ENCODE data around the gene PIK3R3.
A peak's percentile ranks its signal among the peaks of the same experiment; 100 is the strongest.
"Not testable (repeated sequence)": the region's sequence is repeated elsewhere in the genome, so short reads cannot be mapped to it uniquely, and the experiment has no call there.

Gene PIK3R3

DNA sequence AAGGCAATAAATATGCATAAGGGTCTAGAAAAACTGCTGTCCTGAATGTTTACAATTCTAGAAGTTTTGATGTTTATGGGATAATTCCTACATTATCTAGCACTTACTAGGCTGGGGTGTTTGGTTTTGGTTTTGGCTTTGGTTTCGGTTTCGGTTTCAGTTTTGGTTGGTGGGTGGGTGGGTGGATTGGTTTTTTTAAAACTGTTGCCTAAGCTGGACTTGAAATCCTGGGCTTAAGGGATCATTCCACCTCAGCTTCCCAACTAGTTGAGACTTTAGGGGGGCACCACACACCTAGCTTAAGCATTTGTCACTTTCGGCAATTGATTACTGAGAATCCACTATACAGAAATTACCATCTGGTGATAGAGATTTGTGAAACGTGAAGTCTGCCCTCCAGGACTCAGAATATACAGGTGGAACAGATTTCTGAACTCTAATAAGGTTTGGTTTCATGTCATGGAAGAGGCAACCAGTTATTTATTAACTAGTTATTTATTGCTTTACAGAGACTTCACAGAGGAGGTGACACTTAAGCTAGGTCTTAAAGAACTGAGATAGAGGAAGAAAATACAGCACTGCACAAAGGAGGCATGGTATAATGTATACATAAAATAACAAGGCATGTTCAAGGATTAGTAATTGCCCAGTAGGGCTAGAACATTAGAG is 69.6 kb downstream of the PIK3R3 start:
- no peak for DNase-seq

DNA sequence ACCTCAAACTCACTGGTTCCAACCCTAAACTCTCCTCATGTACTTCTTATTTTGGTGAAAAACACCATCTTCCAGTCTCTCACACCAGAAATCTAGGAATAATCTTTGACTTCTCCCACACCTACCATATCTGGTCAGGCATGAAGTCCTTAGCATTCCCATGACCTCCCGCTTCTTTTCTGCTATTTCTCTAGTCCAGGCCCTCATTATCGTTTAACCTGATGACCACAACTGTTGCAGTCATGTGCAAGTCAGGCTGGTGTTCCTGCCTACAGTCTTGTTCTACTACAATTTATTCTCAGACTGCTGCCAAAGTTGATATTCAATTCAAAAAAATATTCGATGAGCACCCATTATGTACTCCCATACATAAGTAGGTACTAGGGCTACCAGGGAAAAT is 71.3 kb downstream of the PIK3R3 start:
- DNase-seq: no peak

DNA sequence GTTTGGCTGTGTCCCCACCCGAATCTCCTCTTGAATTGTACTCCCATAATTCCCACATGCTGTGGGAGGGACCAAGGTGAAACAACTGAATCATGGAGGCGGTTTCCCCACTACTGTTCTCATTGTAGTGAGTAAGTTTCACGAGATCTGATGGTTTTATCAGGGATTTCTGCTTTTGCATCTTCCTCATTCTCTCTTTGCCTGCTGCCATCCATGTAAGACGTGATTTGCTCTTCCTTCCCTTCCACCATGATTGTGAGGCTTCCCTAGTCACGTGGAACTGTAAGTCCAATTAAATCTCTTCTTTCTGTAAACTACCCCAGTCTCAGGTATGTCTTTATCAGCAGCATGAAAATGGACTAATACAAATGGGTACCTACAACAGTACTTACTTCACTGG is 73.5 kb downstream of the PIK3R3 start:
- no peak for DNase-seq

DNA sequence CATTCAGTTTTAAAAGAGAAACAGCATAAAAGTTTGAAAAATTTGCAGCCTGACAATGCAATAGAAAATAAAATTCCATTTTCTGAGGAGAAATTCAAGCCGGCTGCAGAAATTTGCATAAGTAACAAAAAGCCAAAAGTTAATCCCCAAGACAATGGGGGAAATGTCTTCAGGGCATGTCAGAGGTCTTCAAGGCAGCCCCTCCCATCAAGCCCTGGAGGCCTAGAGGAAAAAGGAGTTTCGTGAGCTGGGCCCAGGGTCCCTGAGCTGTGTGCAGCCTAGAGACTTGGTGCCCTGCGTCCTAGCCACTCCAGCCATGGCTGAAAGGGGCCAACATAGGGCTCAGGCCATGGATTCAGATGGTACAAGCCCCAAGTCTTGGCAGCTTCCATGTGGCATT is 74.6 kb downstream of the PIK3R3 start:
- no peak for DNase-seq

DNA sequence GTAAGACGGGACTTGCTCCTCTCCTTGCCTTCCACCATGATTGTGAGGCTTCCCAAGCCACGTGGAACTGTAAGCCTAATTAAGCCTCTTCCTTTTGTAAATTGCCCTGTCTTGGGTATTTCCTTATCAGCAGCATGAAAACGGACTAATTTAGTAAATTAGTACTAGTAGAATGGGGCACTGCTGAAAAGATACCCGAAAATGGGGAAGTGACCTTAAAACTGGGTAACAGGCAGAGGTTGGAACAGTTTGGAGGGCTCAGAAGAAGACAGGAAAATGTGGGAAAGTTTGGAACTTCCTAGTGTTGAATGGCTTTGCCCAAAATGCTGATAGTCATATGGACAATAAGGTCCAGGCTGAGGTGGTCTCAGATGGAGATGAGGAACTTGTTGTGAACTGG is 75.2 kb downstream of the PIK3R3 start:
- DNase-seq: not testable (repeated sequence)

DNA sequence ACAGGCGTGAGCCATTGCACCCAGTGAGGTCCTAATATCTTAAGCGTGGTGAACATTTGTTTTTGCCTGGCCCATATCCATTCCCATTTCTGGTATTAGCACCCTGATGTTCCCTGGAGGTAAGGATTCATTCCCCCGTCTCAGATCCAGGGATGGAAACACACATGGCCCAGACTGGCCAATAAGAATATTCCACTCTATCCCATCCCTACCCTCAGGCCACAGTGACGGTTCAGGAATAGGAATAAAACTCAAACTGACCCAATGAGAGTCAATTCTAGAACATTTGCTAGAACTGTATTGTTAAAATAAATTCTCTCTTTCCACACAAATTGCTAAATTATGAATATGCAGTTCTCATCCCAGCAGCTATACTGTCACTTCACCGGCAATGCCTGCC is 76.1 kb downstream of the PIK3R3 start:
- DNase-seq: no peak

DNA sequence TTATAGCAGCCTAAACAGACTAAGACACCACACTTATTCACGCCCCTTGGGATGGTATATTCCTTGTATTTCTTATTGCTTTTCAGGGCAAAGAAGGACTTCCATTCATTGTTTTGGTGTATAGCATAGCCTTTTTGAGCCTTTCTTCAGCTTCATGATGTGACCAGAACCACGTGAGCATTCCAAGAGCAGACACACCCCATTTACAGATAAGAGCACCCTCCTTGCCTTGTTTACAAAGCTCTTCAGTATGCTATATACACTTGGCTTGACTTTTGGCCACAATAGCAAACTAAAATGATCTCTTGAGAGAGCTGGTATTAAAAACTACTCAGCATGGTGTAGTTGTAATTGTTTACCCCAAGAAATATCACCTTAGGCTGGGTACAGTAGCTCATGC is 78.7 kb downstream of the PIK3R3 start:
- DNase-seq: peak; percentile 21 to 47

DNA sequence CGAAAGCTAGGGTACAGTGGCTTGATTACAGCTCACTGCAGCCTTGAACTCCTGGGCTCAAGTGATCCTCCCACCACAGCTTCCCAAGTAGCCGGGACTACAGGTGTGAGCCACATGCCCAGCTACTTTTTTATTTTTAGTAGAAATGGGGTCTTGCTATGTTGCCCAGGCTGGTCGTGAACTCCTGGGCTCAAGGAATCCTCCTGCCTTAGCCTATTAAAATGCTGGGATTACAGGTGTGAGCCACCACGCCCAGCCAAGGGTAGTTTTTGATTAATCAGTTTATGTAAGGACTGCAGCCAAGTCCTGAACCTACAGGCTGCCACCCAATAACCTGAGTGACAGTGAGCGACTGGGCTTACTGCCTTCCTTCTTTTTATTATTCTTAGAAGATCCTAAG is 88.3 kb downstream of the PIK3R3 start:
- DNase-seq: no peak

DNA sequence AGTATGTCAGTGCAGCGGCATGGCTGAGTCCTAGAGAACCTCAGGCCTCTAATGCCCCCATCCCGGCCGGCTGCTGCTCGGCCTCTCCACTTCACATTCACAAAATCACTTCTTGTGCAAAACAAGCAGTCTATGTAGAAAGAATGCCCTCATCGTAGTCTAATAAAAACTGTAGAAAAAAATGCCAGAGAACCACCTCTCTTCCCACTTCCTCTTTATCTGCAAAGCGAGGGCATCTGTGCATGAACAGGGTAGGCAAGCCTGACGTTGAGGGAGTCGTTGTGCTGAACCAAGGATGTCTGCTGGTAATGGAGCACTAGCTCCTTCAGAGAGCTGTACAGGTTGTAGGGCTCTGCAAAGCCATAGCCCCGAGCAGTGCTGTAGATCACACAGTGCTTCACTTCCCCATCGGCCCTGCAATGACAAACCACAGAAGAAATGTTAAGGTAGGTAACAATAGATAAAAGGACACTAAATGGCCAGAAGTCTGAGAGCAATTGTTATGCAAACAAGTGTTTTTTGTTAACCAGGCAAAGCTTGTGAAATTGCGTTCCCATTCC is 88.9 kb downstream of the PIK3R3 start:
- no peak for DNase-seq

DNA sequence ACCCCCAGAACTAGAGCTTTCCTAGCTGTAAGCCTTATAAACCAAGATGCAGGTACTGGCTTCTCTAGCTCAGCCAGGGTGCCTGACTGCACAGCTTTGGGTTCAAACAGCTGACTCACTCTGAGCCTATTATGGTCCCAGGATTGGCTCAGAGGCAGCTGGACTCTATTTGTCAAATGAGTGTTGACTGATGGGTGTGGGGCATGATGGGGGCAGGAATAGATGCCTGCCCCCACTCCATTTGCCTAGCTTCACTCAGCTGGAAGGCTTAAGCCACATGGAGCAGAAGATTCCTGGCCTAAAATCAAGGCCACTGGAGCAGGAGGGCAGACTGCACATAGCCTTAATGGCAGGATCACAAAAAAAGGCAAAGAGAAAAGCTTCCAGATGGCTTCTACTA is 90.5 kb downstream of the PIK3R3 start:
- no peak for DNase-seq

DNA sequence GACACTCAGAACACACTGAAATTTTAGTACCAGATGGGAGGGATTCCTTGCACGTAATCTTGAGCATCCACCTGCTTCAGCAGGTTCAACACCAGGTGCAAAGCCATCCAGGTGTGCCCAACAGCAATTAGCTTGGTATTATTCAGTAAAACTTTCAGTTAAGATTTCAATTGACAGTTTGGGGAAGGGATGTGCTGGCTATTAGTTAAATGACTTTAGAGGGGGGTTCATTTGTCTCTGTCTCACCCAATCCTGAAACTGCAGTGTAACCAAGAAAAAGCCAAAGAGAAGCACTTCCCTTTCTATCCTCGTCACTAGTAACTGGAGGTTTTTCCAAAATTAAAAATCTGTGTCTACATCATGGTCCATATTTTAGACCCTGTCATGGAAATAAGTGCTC is 90.9 kb downstream of the PIK3R3 start:
- DNase-seq: peak in 1 of 2 experiments; percentile 11

DNA sequence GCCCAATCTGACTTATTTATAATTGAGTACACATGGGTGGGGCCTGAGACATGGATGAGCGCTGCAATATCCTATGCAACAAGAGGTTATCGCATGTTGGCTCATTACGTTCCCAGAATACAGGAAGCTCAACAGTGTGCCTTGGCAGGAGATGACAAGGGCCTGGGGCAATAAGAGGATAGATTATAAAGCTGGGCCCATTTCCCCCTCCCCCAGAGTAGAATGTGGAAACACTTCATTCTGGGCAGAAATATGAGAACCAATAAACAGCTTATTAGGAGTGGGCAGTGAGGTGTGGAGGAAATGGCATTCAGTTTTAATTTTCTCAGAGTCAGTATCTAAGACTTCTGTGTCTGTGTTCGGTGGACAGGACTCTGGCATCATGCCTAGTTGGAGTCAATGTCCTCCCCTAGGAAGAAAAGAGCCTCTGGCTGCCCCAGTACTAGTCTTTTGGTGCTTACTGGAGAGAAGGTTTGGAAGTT is 92.8 kb downstream of the PIK3R3 start:
- DNase-seq: no peak

DNA sequence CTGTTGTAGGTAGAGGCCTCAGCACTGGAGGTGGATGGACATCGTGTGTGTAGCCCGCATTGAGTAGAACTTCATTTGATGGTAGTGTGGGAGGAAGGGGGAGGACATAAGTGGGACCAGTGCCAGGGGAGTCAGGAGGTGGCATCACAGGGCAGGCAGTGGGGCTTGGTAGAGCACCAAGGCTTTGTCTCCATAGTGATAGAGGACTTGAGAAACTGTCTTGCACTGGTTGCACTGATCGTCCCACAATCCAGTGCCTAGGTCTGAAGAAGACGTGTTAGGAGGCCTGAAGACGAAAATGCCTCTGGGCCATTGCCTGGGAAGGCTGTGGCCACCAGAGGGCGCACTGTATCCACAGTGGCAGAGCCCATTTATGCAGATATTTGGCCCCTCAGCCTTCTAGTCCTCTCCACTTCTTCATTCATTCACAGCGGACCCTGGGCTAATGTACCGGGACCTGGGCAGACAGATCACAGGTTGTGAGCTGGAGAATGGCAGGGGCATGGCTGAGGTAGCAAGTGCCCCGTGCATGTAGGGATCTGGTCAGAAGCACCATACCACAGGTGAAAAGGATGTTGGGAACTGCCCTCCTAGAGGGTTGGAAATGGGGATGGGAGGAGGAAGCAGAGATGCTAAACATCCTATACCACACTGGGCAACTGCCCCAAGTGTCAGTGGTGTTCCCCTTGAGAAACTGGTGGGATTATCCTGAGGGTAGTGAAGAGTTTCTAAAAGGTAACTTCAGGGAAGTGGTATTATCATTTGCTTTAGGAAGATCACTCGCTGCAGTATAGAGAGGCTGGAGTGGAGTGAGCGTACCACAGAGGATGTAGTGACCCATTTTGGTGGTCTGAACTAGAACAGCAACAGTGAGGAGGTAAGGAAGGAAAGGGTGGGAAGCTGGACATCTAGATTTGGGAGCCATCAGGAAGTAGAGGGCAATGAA is 95.3 kb downstream of the PIK3R3 start:
- peak; percentile 54 to 73 for DNase-seq

DNA sequence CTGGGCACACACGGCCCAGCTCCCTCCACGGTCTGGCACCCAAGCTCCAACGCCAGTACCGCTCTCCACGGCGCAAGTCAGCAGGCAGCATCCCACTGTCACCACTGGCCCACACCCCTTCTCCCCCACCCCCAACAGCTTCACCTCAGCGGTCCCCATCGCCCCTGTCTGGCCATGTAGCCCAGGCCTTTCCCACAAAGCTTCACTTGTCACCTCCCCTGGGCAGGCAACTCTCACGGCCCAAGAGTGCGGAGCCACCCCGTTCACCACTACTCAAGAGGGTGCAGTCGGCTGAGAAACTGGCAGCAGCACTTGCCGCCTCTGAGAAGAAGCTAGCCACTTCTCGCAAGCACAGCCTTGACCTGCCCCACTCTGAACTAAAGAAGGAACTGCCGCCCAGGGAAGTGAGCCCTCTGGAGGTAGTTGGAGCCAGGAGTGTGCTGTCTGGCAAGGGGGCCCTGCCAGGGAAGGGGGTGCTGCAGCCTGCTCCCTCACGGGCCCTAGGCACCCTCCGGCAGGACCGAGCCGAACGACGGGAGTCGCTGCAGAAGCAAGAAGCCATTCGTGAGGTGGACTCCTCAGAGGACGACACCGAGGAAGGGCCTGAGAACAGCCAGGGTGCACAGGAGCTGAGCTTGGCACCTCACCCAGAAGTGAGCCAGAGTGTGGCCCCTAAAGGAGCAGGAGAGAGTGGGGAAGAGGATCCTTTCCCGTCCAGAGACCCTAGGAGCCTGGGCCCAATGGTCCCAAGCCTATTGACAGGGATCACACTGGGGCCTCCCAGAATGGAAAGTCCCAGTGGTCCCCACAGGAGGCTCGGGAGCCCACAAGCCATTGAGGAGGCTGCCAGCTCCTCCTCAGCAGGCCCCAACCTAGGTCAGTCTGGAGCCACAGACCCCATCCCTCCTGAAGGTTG is 97.6 kb downstream of the PIK3R3 start:
- no peak for DNase-seq

DNA sequence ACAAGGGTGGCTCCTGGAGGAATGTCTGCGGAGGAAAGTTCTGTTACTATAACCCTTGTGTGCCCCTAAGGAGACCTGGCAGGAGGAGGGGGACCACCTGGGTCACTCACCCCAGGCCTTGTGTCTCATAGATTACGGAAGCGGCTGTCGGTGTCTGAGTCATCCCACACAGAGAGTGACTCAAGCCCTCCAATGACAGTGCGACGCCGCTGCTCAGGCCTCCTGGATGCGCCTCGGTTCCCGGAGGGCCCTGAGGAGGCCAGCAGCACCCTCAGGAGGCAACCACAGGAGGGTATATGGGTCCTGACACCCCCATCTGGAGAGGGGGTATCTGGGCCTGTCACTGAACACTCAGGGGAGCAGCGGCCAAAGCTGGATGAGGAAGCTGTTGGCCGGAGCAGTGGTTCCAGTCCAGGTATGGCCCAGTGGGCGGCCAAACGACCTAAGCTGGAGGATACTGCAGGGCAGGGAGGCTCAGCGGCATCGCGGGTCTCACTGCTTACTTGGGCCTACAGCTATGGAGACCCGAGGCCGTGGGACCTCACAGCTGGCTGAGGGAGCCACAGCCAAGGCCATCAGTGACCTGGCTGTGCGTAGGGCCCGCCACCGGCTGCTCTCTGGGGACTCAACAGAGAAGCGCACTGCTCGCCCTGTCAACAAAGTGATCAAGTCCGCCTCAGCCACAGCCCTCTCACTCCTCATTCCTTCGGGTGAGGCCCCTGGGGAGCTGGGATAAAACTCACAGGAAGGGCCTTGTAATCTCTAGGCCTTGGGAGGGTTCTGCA is 101.4 kb downstream of the PIK3R3 start:
- DNase-seq: no peak

DNA sequence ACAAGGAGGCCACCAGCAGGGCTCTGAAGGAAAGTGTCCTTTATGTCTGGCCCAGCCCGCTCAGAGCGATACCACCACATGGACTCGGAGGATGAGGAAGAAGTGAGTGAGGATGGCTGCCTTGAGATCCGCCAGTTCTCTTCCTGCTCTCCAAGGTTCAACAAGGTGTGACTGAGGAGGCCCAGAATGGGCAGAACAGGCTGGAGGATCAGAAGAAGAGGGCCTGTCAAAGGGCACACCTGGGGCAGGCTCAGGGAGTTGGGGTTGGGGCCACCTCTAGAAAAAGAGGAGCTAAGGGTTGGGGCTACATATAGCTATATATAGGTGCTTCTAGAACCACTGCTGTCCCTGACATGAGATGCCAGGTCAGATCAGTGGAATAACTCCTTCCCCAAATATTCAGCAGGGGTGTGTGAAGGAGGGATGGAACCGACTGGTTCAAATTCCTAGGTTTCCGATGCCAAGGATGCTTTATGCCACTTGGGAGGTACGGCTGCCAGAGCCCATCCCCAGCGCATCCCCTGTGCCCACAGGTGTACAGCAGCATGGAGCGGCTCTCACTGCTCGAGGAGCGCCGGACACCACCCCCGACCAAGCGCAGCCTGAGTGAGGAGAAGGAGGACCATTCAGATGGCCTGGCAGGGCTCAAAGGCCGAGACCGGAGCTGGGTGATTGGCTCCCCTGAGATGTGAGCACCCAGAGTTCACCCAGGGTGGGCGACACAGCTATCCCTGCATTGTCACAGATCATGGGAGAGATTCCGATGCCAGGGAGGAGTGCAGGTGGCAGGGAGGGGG is 102.2 kb downstream of the PIK3R3 start:
- no peak for DNase-seq

DNA sequence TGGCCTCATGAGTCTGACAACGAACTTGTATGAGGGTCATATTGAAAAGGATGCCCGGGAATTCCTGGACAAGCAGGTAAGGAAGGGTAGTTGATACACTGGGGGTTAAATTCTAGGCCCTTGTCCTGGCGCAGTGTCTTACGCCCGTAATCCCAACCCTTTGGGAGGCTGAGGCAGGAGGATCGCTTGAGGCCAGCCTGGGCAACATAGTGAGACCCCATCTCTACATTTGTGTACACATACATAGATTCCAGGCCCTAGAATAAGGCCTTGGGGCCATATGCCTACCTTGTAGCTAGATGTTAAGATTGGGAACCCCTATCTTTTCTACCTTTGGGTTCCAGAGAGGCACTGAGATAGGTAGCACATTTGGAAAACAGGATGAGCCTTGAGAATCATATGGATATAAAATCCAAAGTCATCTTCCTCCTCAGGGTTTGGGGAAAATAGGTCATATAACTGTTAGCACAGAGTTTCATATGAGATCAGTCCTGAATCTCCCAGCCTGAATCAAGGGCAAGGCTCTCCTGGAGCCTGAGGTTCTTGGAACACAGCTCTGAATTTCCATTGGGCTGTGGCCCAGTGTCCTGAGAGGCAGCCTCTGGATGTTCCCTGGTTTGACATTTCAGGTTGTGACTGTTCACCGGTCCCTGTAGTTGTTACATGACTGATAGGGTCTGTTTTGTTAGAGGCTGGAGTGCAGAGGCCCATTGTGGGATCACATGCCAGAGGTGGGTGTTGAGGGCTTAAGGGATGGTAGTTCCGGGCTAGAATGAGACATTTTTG is 104.4 kb downstream of the PIK3R3 start:
- no peak for DNase-seq

DNA sequence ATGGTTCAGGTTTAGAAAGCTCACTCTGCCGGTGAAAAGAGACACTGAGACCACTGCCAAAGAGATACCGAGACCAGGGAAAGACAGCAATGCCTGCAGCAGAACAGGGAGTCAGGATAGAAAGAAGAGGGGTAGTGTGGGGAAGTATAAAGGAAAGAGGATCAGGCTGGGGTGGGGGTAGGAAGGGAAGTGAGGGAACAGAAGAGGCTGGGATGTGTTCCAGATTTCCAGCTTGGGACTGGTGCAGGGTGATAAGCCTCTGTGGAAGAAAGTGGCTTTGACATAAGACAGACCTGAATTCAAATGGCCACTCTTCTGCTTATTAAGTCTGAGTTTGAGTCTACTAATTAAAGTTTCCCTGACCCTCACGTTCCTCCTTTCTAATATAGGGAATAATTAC is 105.9 kb downstream of the PIK3R3 start:
- no peak for DNase-seq

DNA sequence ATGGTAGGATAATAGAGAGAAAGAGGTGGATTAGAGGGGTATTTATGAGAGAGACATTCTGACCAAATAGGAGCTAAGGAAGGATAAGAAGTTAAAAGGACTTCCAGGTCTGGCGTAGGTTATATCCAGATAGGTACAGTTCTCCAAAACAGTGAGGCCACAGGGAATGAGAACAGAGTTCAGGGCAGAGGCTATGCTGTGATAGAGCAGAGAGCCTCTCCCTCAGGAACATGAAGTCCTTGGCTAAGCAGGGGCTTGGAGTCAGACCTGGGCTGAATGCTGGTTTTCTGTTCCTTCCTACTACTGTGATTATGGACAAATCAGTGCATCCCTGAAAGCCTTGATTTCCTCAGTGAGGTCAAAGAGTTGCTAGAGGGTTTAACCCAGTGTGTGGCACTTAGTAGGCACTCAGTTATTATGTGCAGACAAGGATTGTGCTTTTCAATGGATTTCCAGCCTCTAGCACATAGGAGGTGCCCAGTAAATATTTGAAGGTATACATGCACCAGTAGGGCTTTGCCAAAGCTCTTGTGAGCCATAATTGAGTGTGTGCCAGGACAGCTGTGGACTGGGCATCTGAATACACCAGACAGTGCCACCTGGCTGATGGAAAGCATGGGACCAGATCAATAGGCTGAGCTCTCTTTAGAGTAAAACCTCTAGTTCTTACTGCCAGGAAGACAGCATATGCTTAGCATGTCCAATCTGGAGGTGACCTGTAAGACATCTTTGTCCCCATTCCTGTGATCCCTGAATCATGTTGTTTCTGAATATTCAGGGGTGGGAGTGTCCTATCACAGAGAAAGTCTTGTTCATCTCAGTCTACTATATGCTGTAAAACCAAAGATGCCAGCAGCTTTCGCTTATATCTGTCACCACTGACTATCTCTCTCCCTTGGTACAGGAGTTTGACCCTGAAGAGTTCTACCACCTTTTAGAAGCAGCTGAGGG is 111.1 kb downstream of the PIK3R3 start:
- no peak for DNase-seq

All from NCI-H187 (cell line).